ENCODE measurements around the gene CADM2. TPM values are rescaled to one million over a fixed set of nuclear protein-coding genes. Genes with fewer than 3 reads are reported as not detected.

CADM2 gene
- total and polyA plus RNA-seq, 2 experiments from 2014 or later: 0.09 TPM; not detected in 1

GRCh38 chr3:86056962-86057361 lies 1098.2 kb downstream of the CADM2 start:
- H3K9me3 ChIP-seq (ENCODE audit: low read depth): no peaks in the 10 kb centered on the region
- H4K20me1 ChIP-seq (ENCODE audit: insufficient read depth): no peaks in the 10 kb centered on the region
- DNase-seq: no peak
- no peaks in the 10 kb centered on the region for H3K4me1 ChIP-seq (ENCODE audit: insufficient read depth)
- H3F3A ChIP-seq (ENCODE audit: insufficient read depth): no peaks in the 10 kb centered on the region
- in situ Hi-C loops (cut with MboI): no loop called here
- H2AFZ ChIP-seq: no peak overlapping the region
- H3K27me3 ChIP-seq (replicated peaks; ENCODE audit: insufficient read depth): no peaks in the 10 kb centered on the region
- no peak overlapping the region for H3K4me3 ChIP-seq
- H3K9me2 ChIP-seq (ENCODE audit: insufficient read depth): no peaks in the 10 kb centered on the region
- H3K4me2 ChIP-seq (ENCODE audit: unreplicated experiment): no peak overlapping the region
- no peak overlapping the region for H3K27ac ChIP-seq
- H3K36me3 ChIP-seq (ENCODE audit: low read depth): no peaks in the 10 kb centered on the region
- no peak overlapping the region for H3K9ac ChIP-seq
- TF ChIP-seq EZH2 (IDR thresholded peaks at IDR 0.05; ENCODE audit: insufficient read depth, poor library complexity, severe bottlenecking) (no peak), EZH2phosphoT487 (IDR thresholded peaks at IDR 0.05; ENCODE audit: insufficient read depth, low read depth) (no peak)
- 61 to 68% methylated on average over 5 of the region's 5 CpGs for WGBS, 2 experiments (ENCODE audit: low coverage in 1 of 2, low lambda C conversion rate in 2 of 2, missing lambda C conversion rate in 2 of 2)
- H3K79me2 ChIP-seq (ENCODE audit: insufficient read depth): no peaks in the 10 kb centered on the region

DNA sequence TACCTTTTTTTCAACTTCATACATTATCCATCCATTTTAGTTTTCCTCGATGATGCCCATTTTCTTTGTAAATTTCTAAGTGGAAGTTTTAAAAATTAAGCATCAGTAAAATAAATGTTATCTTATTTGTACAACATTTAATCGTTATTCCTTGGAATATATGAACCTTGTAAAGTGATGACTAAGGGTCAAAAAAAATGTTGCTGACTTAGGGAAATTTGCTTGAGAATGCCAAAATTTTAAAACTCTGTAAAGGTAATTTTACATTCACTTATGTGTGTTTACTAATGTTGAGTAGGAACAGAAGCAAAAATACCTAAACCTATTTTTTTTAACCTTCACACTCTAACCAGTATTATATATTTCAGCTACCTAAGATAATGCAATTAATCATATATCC lies 1115.0 kb downstream of the CADM2 start:
- Histone ChIP-seq H3K4me1 (ENCODE audit: insufficient read depth) (no peaks in the 10 kb centered on the region), H3K9ac (no peak overlapping the region), H3K27ac (no peak overlapping the region), H3K9me3 (ENCODE audit: low read depth) (no peaks in the 10 kb centered on the region), H4K20me1 (ENCODE audit: insufficient read depth) (no peaks in the 10 kb centered on the region), H3K36me3 (ENCODE audit: low read depth) (no peaks in the 10 kb centered on the region), H3K27me3 (replicated peaks; ENCODE audit: insufficient read depth) (no peaks in the 10 kb centered on the region), H3K79me2 (ENCODE audit: insufficient read depth) (no peaks in the 10 kb centered on the region), H3K4me3 (no peak overlapping the region), H3K9me2 (ENCODE audit: insufficient read depth) (no peaks in the 10 kb centered on the region), H2AFZ (no peak overlapping the region), H3F3A (ENCODE audit: insufficient read depth) (no peaks in the 10 kb centered on the region), H3K4me2 (ENCODE audit: unreplicated experiment) (no peak overlapping the region)
- WGBS, 2 experiments (ENCODE audit: low coverage in 1 of 2, low lambda C conversion rate in 2 of 2, missing lambda C conversion rate in 2 of 2): 19 to 30% methylated on average over 2 of the region's 2 CpGs
- no peak for TF ChIP-seq EZH2phosphoT487 (IDR thresholded peaks at IDR 0.05; ENCODE audit: insufficient read depth, low read depth)
- TF ChIP-seq EZH2 (IDR thresholded peaks at IDR 0.05; ENCODE audit: insufficient read depth, poor library complexity, severe bottlenecking): no peak
- in situ Hi-C loops (cut with MboI): no loop called here
- no peak for DNase-seq

GRCh38 chr3:86087160-86087871 lies 1128.5 kb downstream of the CADM2 start:
- no peak overlapping the region for H3K9ac ChIP-seq
- no peak for DNase-seq
- TF ChIP-seq EZH2 (IDR thresholded peaks at IDR 0.05; ENCODE audit: insufficient read depth, poor library complexity, severe bottlenecking) (no peak), EZH2phosphoT487 (IDR thresholded peaks at IDR 0.05; ENCODE audit: insufficient read depth, low read depth) (no peak)
- no peaks in the 10 kb centered on the region for H3K36me3 ChIP-seq (ENCODE audit: low read depth)
- H3K9me3 ChIP-seq (ENCODE audit: low read depth): no peaks in the 10 kb centered on the region
- no peaks in the 10 kb centered on the region for H4K20me1 ChIP-seq (ENCODE audit: insufficient read depth)
- no peaks in the 10 kb centered on the region for H3K9me2 ChIP-seq (ENCODE audit: insufficient read depth)
- no peak overlapping the region for H3K4me3 ChIP-seq
- no peak overlapping the region for H3K4me2 ChIP-seq (ENCODE audit: unreplicated experiment)
- WGBS, 2 experiments (ENCODE audit: low coverage in 1 of 2, low lambda C conversion rate in 2 of 2, missing lambda C conversion rate in 2 of 2): 29 to 37% methylated on average over 6 of the region's 6 CpGs
- no peaks in the 10 kb centered on the region for H3K79me2 ChIP-seq (ENCODE audit: insufficient read depth)
- no peak overlapping the region for H3K27ac ChIP-seq
- H3F3A ChIP-seq (ENCODE audit: insufficient read depth): no peaks in the 10 kb centered on the region
- in situ Hi-C loops (cut with MboI): no loop called here
- no peaks in the 10 kb centered on the region for H3K4me1 ChIP-seq (ENCODE audit: insufficient read depth)
- no peaks in the 10 kb centered on the region for H3K27me3 ChIP-seq (replicated peaks; ENCODE audit: insufficient read depth)
- H2AFZ ChIP-seq: no peak overlapping the region

- H3K4me2 ChIP-seq (ENCODE audit: unreplicated experiment): no peak overlapping the region
- no peaks in the 10 kb centered on the region for H4K20me1 ChIP-seq (ENCODE audit: insufficient read depth)
- in situ Hi-C loops (cut with MboI): no loop called here
- TF ChIP-seq EZH2 (IDR thresholded peaks at IDR 0.05; ENCODE audit: insufficient read depth, poor library complexity, severe bottlenecking) (no peak), EZH2phosphoT487 (IDR thresholded peaks at IDR 0.05; ENCODE audit: insufficient read depth, low read depth) (no peak)
- no peak overlapping the region for H3K9ac ChIP-seq
- no peak overlapping the region for H3K4me3 ChIP-seq
- H3K36me3 ChIP-seq (ENCODE audit: low read depth): no peaks in the 10 kb centered on the region
- H3K27me3 ChIP-seq (replicated peaks; ENCODE audit: insufficient read depth): no peaks in the 10 kb centered on the region
- 18 to 36% methylated on average over 1 of the region's 1 CpG for WGBS, 2 experiments (ENCODE audit: low coverage in 1 of 2, low lambda C conversion rate in 2 of 2, missing lambda C conversion rate in 2 of 2)
- H2AFZ ChIP-seq: no peak overlapping the region
- no peaks in the 10 kb centered on the region for H3K79me2 ChIP-seq (ENCODE audit: insufficient read depth)
- no peaks in the 10 kb centered on the region for H3K4me1 ChIP-seq (ENCODE audit: insufficient read depth)
- no peak for DNase-seq
- no peak overlapping the region for H3K27ac ChIP-seq
- H3K9me3 ChIP-seq (ENCODE audit: low read depth): no peaks in the 10 kb centered on the region
- no peaks in the 10 kb centered on the region for H3F3A ChIP-seq (ENCODE audit: insufficient read depth)
- H3K9me2 ChIP-seq (ENCODE audit: insufficient read depth): no peaks in the 10 kb centered on the region
Observed at GRCh38 chr3:86104154-86104553, 1145.4 kb downstream of the CADM2 start.
